Measurements from ENCODE around the gene USP17L30.
"Not testable (repeated sequence)": the region's sequence is repeated elsewhere in the genome, so short reads cannot be mapped to it uniquely, and the experiment has no call there.

Gene USP17L30

GRCh38 chr4:9362829-9363228, at the start of gene USP17L30:
Gene USP17L30, plus strand, starts transcription at chr4:9363129. Its CDS starts 0 bp downstream, at chr4:9363129.
- DNase-seq, result not testable (repeated sequence)

DNA sequence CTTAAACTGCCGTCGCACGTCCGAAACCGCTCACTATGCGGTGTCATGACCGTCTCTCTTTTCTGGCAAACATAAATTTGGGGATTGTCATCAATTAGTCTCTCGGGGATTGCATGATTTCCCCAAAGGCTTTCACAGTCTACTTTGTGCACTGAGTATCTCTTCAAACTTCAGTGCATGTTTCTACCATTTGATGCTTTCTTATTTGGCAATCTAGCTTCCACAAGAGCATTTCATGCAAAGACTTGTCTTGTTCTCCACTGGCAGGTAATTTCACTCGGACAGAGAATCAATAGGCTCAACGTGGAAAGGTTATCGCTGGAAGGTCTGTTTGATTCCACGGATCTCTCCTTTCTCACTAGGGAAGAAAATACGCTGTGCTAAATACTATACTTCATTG, 38.7 kb upstream of the USP17L30 start:
- not testable (repeated sequence) for DNase-seq

DNA sequence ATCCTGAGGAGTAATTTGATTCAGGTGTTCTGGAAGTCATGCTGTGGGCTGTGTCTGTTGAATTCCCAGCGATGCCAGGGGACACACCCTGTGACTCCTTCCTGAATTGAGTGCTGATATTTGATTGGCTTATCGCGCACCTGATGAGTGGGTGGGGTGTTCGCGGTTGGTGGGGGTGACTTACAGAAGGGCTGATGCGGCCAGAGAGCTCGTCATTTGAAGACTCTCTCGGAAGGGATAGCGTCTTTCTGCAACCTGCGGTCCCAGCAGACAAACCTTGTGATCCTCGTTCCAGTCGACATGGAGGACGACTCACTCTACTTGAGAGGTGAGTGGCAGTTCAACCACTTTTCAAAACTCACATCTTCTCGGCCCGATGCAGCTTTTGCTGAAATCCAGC, 38.1 kb upstream of the USP17L30 start, which contains the start of gene USP17L24:
USP17L24 (plus strand) TSS at position 301 of the 400 bp plus-strand sequence; CDS start at position 301, 0 bp downstream.
- not testable (repeated sequence) for DNase-seq

GRCh38 chr4:9329611-9330010, 33.3 kb upstream of the USP17L30 start, which contains the start of gene USP17L25:
Gene USP17L25, plus strand, starts transcription at chr4:9329911. Its CDS starts 0 bp downstream, at chr4:9329911.
- not testable (repeated sequence) for DNase-seq

DNA sequence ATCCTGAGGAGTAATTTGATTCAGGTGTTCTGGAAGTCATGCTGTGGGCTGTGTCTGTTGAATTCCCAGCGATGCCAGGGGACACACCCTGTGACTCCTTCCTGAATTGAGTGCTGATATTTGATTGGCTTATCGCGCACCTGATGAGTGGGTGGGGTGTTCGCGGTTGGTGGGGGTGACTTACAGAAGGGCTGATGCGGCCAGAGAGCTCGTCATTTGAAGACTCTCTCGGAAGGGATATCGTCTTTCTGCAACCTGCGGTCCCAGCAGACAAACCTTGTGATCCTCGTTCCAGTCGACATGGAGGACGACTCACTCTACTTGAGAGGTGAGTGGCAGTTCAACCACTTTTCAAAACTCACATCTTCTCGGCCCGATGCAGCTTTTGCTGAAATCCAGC, 28.6 kb upstream of the USP17L30 start, which contains the start of gene USP17L26:
USP17L26 (plus strand) TSS at position 301 of the 400 bp plus-strand sequence; CDS start at position 301, 0 bp downstream.
- not testable (repeated sequence) for DNase-seq

DNA sequence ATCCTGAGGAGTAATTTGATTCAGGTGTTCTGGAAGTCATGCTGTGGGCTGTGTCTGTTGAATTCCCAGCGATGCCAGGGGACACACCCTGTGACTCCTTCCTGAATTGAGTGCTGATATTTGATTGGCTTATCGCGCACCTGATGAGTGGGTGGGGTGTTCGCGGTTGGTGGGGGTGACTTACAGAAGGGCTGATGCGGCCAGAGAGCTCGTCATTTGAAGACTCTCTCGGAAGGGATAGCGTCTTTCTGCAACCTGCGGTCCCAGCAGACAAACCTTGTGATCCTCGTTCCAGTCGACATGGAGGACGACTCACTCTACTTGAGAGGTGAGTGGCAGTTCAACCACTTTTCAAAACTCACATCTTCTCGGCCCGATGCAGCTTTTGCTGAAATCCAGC, 23.8 kb upstream of the USP17L30 start, which contains the start of gene USP17L5:
USP17L5 (plus strand) TSS at position 301 of the 400 bp plus-strand sequence; CDS start at position 301, 0 bp downstream.
- DNase-seq, result not testable (repeated sequence)

DNA sequence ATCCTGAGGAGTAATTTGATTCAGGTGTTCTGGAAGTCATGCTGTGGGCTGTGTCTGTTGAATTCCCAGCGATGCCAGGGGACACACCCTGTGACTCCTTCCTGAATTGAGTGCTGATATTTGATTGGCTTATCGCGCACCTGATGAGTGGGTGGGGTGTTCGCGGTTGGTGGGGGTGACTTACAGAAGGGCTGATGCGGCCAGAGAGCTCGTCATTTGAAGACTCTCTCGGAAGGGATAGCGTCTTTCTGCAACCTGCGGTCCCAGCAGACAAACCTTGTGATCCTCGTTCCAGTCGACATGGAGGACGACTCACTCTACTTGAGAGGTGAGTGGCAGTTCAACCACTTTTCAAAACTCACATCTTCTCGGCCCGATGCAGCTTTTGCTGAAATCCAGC, 19.1 kb upstream of the USP17L30 start, which contains the start of gene USP17L27:
USP17L27 (plus strand) TSS at position 301 of the 400 bp plus-strand sequence; CDS start at position 301, 0 bp downstream.
- DNase-seq, result not testable (repeated sequence)

DNA sequence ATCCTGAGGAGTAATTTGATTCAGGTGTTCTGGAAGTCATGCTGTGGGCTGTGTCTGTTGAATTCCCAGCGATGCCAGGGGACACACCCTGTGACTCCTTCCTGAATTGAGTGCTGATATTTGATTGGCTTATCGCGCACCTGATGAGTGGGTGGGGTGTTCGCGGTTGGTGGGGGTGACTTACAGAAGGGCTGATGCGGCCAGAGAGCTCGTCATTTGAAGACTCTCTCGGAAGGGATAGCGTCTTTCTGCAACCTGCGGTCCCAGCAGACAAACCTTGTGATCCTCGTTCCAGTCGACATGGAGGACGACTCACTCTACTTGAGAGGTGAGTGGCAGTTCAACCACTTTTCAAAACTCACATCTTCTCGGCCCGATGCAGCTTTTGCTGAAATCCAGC, 14.3 kb upstream of the USP17L30 start, which contains the start of gene USP17L28:
USP17L28 (plus strand) TSS at position 301 of the 400 bp plus-strand sequence; CDS start at position 301, 0 bp downstream.
- not testable (repeated sequence) for DNase-seq

DNA sequence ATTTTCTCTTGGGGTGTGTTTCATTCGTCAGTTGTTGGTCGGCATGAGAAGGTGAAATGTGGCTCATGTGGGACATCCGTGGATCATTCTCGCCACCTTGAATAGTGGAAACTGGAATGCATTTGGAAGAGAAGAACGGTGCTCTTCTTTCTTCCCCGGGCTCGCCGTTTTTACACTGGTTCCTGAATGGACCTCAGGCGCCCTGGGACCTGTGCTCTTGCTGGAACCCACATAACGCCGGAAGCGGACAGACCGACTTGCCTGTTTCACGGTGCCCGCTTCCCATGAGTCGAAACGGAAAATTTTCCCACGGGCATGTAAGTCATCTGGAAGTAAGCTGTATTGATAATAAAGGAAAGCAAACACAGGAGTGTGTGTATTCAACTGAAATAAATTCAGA, 12.1 kb upstream of the USP17L30 start:
- DNase-seq, result not testable (repeated sequence)

DNA sequence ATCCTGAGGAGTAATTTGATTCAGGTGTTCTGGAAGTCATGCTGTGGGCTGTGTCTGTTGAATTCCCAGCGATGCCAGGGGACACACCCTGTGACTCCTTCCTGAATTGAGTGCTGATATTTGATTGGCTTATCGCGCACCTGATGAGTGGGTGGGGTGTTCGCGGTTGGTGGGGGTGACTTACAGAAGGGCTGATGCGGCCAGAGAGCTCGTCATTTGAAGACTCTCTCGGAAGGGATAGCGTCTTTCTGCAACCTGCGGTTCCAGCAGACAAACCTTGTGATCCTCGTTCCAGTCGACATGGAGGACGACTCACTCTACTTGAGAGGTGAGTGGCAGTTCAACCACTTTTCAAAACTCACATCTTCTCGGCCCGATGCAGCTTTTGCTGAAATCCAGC, 9.6 kb upstream of the USP17L30 start, which contains the start of gene USP17L29:
USP17L29 (plus strand) TSS at position 301 of the 400 bp plus-strand sequence; CDS start at position 301, 0 bp downstream.
- DNase-seq, result not testable (repeated sequence)

DNA sequence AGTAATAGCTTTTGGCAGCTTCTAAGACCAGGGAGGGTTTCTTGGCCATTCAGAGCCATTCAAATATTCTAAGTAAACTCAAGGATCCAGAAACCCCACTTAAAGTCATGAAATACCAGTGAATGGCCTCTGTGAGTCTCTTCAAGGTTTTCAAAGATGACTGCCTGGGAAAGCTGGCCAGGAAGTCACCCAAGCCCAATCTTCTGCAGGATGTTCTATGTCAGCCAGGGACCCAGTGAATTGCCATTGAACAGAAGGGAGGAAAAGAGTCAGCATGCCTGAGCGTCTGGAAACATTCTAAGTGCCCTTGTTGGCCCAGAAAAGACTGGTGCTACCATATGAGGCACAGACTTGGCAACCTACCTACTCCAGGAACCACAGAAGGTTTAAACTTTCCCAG, 17.0 kb downstream of the USP17L30 start:
- DNase-seq, result not testable (repeated sequence)

DNA sequence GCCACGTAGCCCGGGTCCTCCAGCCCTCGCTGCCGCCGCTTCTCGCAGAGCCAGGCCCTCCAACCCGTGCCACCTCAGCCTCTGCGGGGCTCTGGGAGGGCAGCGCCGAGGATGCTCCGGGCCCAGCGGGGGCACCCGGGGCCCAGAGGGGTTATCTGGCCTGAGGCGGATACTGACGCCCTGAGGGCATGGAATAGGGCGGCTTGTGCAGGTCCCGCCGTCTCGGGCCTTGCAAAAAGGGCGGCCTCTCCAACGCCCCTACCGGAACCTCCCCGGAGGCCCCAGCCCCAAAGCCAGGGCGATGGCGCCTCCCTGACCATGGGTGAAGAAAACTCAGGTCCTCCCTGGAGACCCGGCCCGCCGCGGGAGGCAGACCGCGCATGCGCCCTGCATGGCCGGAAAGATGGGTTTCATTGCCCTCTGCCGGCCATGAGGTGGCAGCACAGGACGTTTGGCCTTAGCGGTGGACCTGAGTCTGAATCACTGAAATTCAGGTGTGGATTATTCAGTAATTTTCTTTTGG, 18.1 kb downstream of the USP17L30 start:
- not testable (repeated sequence) for DNase-seq

DNA sequence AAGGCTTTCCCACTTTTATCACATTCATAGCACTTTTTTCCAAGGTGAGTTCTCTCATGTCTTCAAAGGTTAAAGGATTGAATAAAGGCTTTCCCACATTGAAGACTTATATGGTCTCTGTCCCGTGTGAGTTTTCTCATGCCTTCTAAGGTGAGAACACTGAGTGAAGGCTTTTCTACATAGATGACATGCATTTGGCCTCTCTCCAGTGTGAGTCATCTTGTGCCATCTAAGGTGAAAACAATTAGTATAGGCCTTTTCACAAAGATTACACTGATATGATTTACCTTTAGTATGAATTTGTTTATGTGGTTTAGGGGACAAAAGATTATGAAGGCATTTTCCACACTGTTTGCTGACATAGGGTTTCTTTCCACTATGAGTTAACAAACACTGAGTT, 21.2 kb downstream of the USP17L30 start:
- DNase-seq, result no peak

- not testable (repeated sequence) for DNase-seq
Measured at GRCh38 chr4:9389001-9389400, 26.1 kb downstream of the USP17L30 start.

DNA sequence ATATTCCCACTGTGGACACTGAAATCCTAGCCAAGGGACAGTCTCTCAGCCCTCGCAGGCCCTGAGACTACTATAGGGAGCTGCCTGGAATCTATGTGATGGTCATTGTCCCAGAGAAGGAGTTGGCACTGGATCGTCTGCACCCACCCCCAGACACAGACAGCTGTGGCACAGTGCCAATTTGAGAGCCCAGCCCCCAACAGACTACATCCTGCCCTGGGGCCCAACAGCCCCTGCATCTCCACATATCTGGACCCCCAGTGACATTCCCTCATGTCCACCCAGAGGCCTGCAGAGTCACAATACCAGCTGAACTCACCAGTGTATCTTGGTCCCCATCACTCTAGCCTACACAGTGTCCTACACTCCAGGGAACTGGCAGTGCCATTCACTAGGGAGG, 42.8 kb downstream of the USP17L30 start:
- not testable (repeated sequence) for DNase-seq

DNA sequence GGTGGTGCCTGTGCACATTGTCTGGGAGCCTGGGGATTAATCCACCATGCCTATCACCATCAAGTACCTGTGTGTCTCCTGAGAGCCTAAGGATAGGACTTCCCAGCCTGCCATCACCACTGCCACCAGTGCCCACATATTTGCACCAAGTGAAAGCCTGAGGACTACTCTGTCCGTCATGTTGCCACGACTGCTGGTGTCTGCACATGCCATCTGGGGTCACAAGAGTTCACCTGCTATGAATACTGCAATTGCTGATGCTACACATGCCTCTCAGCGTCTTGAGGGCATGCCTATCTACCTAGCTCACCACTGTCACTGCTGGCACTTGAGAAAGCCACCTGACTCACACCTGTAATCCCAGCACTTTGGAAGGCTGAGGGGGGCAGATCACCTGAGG, 43.6 kb downstream of the USP17L30 start:
- not testable (repeated sequence) for DNase-seq

- DNase-seq, result no peak
Measured at GRCh38 chr4:9409793-9410192, 46.9 kb downstream of the USP17L30 start.
